Endometrium (tissue), 2 donors: ENCODE data around the gene CCNF.

Experiments
- FAIRE-seq: peaks from 2 replicates; lab custom pipeline; 2012; peaks lifted over from hg19 to GRCh38; lab: Jason Lieb, UNC
- donor health status: control.
- donor health status: control.

CCNF gene

GRCh38 chr16:2485811-2486507 lies 56.7 kb downstream of the CCNF start:
- FAIRE-seq = no peak

- no peak for FAIRE-seq
Observed at GRCh38 chr16:2486645-2487516, 57.6 kb downstream of the CCNF start.

GRCh38 chr16:2487517-2487842 lies 58.2 kb downstream of the CCNF start:
- no peak for FAIRE-seq

GRCh38 chr16:2487903-2488531 lies 58.8 kb downstream of the CCNF start:
- no peak for FAIRE-seq

GRCh38 chr16:2489581-2489980 lies 60.3 kb downstream of the CCNF start:
- FAIRE-seq = no peak

GRCh38 chr16:2490190-2491105 lies 61.2 kb downstream of the CCNF start:
- FAIRE-seq = no peak

- no peak for FAIRE-seq
Observed at GRCh38 chr16:2492292-2492691, 63.0 kb downstream of the CCNF start.

GRCh38 chr16:2493605-2494004 lies 64.4 kb downstream of the CCNF start:
- no peak for FAIRE-seq

GRCh38 chr16:2494616-2495015 lies 65.4 kb downstream of the CCNF start:
- no peak for FAIRE-seq

GRCh38 chr16:2495041-2495440 lies 65.8 kb downstream of the CCNF start:
- no peak for FAIRE-seq

GRCh38 chr16:2496223-2497115 lies 67.2 kb downstream of the CCNF start:
- no peak for FAIRE-seq

GRCh38 chr16:2497116-2497630 lies 67.9 kb downstream of the CCNF start:
- FAIRE-seq = no peak

- FAIRE-seq = no peak
Observed at GRCh38 chr16:2497695-2498484, 68.6 kb downstream of the CCNF start.

- no peak for FAIRE-seq
Observed at GRCh38 chr16:2498531-2499253, 69.4 kb downstream of the CCNF start.

GRCh38 chr16:2499454-2499853 lies 70.2 kb downstream of the CCNF start:
- no peak for FAIRE-seq

- no peak for FAIRE-seq
Observed at GRCh38 chr16:2499890-2500429, 70.7 kb downstream of the CCNF start.

GRCh38 chr16:2500430-2500917 lies 71.2 kb downstream of the CCNF start:
- FAIRE-seq = no peak

GRCh38 chr16:2500918-2501750 lies 71.9 kb downstream of the CCNF start:
- no peak for FAIRE-seq
